H9 (cell line): ENCODE measurements around the gene TIGD3. TPM values are rescaled to one million over a fixed set of nuclear protein-coding genes. Genes with fewer than 3 reads are reported as not detected.

Source experiments
- DNase-seq: peaks from one replicate; pipeline ENCODE4 v3.0.0-alpha.2; 2017
- H2AFZ ChIP-seq: one replicate; pipeline ENCODE4 v1.6.1; 2013; ENCODE audit warnings: mild to moderate bottlenecking, low read length, control low read depth, moderate library complexity
- H2AK5ac ChIP-seq: 2 replicates; pipeline ENCODE4 v1.6.1; 2013; ENCODE audit warnings: low read length, control low read depth, mixed read lengths; ENCODE audit not compliant: insufficient read length
- H2BK120ac ChIP-seq: one replicate; pipeline ENCODE4 v1.6.1; 2013; ENCODE audit warnings: low read depth, mild to moderate bottlenecking, low read length, control low read depth, inconsistent platforms; ENCODE audit not compliant: poor library complexity, severe bottlenecking
- H2BK12ac ChIP-seq: 2 replicates; pipeline ENCODE4 v1.6.1; 2013; ENCODE audit warnings: low read length, control low read depth, mixed read lengths, low read depth; ENCODE audit not compliant: insufficient read length
- H2BK15ac ChIP-seq: 2 replicates; pipeline ENCODE4 v1.6.1; 2013; ENCODE audit warnings: low read depth, low read length, control low read depth
- H2BK20ac ChIP-seq: one replicate; pipeline ENCODE4 v1.6.1; 2013; ENCODE audit warnings: low read depth, mild to moderate bottlenecking, low read length, control low read depth, inconsistent platforms; ENCODE audit not compliant: poor library complexity, severe bottlenecking
- H2BK5ac ChIP-seq: 2 replicates; pipeline ENCODE4 v1.6.1; 2013; ENCODE audit warnings: low read length, control low read depth, mixed read lengths; ENCODE audit not compliant: insufficient read length
- H3K14ac ChIP-seq: 2 replicates; pipeline ENCODE4 v1.6.1; 2013; ENCODE audit warnings: low read length, control low read depth; ENCODE audit not compliant: insufficient read depth
- H3K18ac ChIP-seq: 2 replicates; pipeline ENCODE4 v1.6.1; 2013; ENCODE audit warnings: low read depth, mild to moderate bottlenecking, mixed read lengths, low read length, control low read depth; ENCODE audit not compliant: insufficient read length
- H3K23ac ChIP-seq: 2 replicates; pipeline ENCODE4 v1.6.1; 2013; ENCODE audit warnings: low read length, control low read depth, mixed read lengths, low read depth; ENCODE audit not compliant: insufficient read length
- H3K23me2 ChIP-seq: 2 replicates; pipeline ENCODE4 v1.6.1; 2013; ENCODE audit warnings: low read depth, mild to moderate bottlenecking, mixed read lengths, low read length, control low read depth; ENCODE audit not compliant: insufficient read length, poor library complexity, severe bottlenecking
- H3K27ac ChIP-seq: 2 replicates; pipeline ENCODE4 v1.5.1; 2013; ENCODE audit warnings: low read length, control low read depth, mixed read lengths, low read depth; ENCODE audit not compliant: insufficient read length
- H3K27me3 ChIP-seq: 2 replicates; pipeline ENCODE4 v1.6.1; 2013; ENCODE audit warnings: low read length, control low read depth, inconsistent platforms; ENCODE audit not compliant: insufficient read depth
- H3K4ac ChIP-seq: 2 replicates; pipeline ENCODE4 v1.6.1; 2013; ENCODE audit warnings: low read depth, mild to moderate bottlenecking, control low read depth, inconsistent platforms, low read length, moderate library complexity
- H3K4me1 ChIP-seq: 2 replicates; pipeline ENCODE4 v1.6.1; 2013; ENCODE audit warnings: low read length, control low read depth, inconsistent platforms; ENCODE audit not compliant: insufficient read depth
- H3K4me2 ChIP-seq: 2 replicates; pipeline ENCODE4 v1.6.1; 2013; ENCODE audit warnings: low read length, control low read depth, mixed read lengths; ENCODE audit not compliant: insufficient read length, insufficient read depth
- H3K56ac ChIP-seq: 2 replicates; pipeline ENCODE4 v1.6.1; 2013; ENCODE audit warnings: low read depth, mild to moderate bottlenecking, mixed read lengths, low read length, control low read depth; ENCODE audit not compliant: insufficient read length
- H3K79me1 ChIP-seq: 2 replicates; pipeline ENCODE4 v1.6.1; 2013; ENCODE audit warnings: low read depth, mild to moderate bottlenecking, moderate library complexity, low read length, control low read depth, inconsistent platforms; ENCODE audit not compliant: insufficient read depth, poor library complexity, severe bottlenecking
- H3K79me2 ChIP-seq: 2 replicates; pipeline ENCODE4 v1.6.1; 2013; ENCODE audit warnings: low read length, control low read depth, inconsistent platforms; ENCODE audit not compliant: insufficient read depth
- H3K9ac ChIP-seq: 2 replicates; pipeline ENCODE4 v1.6.1; 2013; ENCODE audit warnings: low read length, control low read depth, mixed read lengths; ENCODE audit not compliant: insufficient read length; ENCODE audit errors: extremely low read depth
- H3K9me3 ChIP-seq: one replicate; pipeline ENCODE4 v1.6.1; 2013; ENCODE audit warnings: low read depth, low read length, inconsistent platforms; ENCODE audit not compliant: control insufficient read depth
- H3T11ph ChIP-seq: one replicate; pipeline ENCODE4 v1.6.1; 2013; ENCODE audit warnings: mild to moderate bottlenecking, low read length, control low read depth, inconsistent platforms
- H4K20me1 ChIP-seq: one replicate; pipeline ENCODE4 v1.6.1; 2013; ENCODE audit not compliant: control insufficient read depth, insufficient read length, insufficient read depth
- H4K5ac ChIP-seq: 2 replicates; pipeline ENCODE4 v1.6.1; 2013; ENCODE audit warnings: low read depth, mild to moderate bottlenecking, mixed read lengths, low read length, control low read depth; ENCODE audit not compliant: insufficient read length
- H4K8ac ChIP-seq: replicated peaks from 2 replicates; pipeline ENCODE4 v1.6.1; 2013; ENCODE audit warnings: low read length, control low read depth, mixed read lengths, low read depth; ENCODE audit not compliant: insufficient read length
- H4K91ac ChIP-seq: 2 replicates; pipeline ENCODE4 v1.6.1; 2013; ENCODE audit warnings: low read depth, mild to moderate bottlenecking, moderate library complexity, mixed read lengths, low read length, control low read depth; ENCODE audit not compliant: insufficient read length
- H3K27ac Mint-ChIP-seq, 3 experiments: 2 replicates in 2 of 3; 3 replicates in 1 of 3; pipeline ENCODE4 v1.8.0; 2020 to 2021; ENCODE audit warnings: mixed read lengths in 3 of 3, mild to moderate bottlenecking in 1 of 3, moderate library complexity in 1 of 3
- H3K27me3 Mint-ChIP-seq: 2 replicates; pipeline ENCODE4 v1.8.0; 2021; ENCODE audit warnings: low read depth, mild to moderate bottlenecking, moderate library complexity, mixed read lengths
- H3K36me3 Mint-ChIP-seq, 3 experiments: 2 replicates in 2 of 3; 3 replicates in 1 of 3; pipeline ENCODE4 v1.8.0; 2020 to 2021; ENCODE audit warnings: low read depth in 3 of 3, mixed read lengths in 3 of 3; ENCODE audit not compliant: insufficient read depth in 1 of 3
- H3K4me1 Mint-ChIP-seq, 2 experiments: 2 replicates each; pipeline ENCODE4 v1.8.0; 2020; ENCODE audit warnings: mixed read lengths in 2 of 2
- H3K4me3 Mint-ChIP-seq, 2 experiments: 2 replicates in 1 of 2; 3 replicates in 1 of 2; pipeline ENCODE4 v1.8.0; 2020 to 2021; ENCODE audit warnings: mild to moderate bottlenecking in 2 of 2, mixed read lengths in 2 of 2, moderate library complexity in 1 of 2
- H3K9me3 Mint-ChIP-seq, 2 experiments: 2 replicates in 1 of 2; 3 replicates in 1 of 2; pipeline ENCODE4 v1.8.0; 2020; ENCODE audit warnings: mild to moderate bottlenecking in 2 of 2, mixed read lengths in 2 of 2, moderate library complexity in 1 of 2
- CTCF ChIP-seq: fragments of 200-600 bp; sonication (generic); conservative IDR thresholded peaks from 3 replicates; pipeline ENCODE4 v1.8.0; 2021; ENCODE audit warnings: antibody characterized with exemption, mild to moderate bottlenecking
- WGBS: extraction: QIAGEN DNeasy Blood & Tissue Kit; methylation state at CpG from one replicate; pipeline ENCODE4 v1.1.7; 2013; ENCODE audit warnings: missing lambda C conversion rate, low lambda C conversion rate, mixed read lengths; ENCODE audit not compliant: insufficient read length; ENCODE audit errors: extremely low coverage; 5-methylcytosine and 5-hydroxymethylcytosine counted together
- total RNA-seq: library from RNA; stranded (reverse); gene quantifications from 2 replicates; pipeline ENCODE4 v1.2.1, GENCODE V29; 2021

The TIGD3 gene
- total RNA-seq, 1 experiment from 2014 or later: 0.66 TPM

GRCh38 chr11:65320386-65321075, 34.0 kb upstream of the TIGD3 start:
- H3K79me1 ChIP-seq: peaks cover 4% of the 10 kb centered on the region
- H3K23ac ChIP-seq: no peak overlapping the region
- 0 out of 7 replicates have a peak overlapping the region, but pooled peaks of 1 of the 3 experiments have one; percentile 40 for H3K27ac Mint-ChIP-seq
- no peak overlapping the region for H4K8ac ChIP-seq
- H3K9me3 ChIP-seq: no peaks in the 10 kb centered on the region
- no peak overlapping the region for H3K18ac ChIP-seq
- H3K27ac ChIP-seq: no peak overlapping the region
- DNase-seq: no peak
- TF ChIP-seq CTCF: no peak
- no peak overlapping the region for H3K4me2 ChIP-seq
- no peak overlapping the region for H3K56ac ChIP-seq
- no peak overlapping the region for H4K5ac ChIP-seq
- peaks cover 17 to 24% (median 24%) of the 10 kb centered on the region in 3 experiments for H3K36me3 Mint-ChIP-seq
- no peak overlapping the region; the same call in 1 of the 2 replicates for H3K14ac ChIP-seq
- H3K9ac ChIP-seq: no peak overlapping the region
- H2AFZ ChIP-seq: no peak overlapping the region
- no peak overlapping the region for H2BK120ac ChIP-seq
- no peaks in the 10 kb centered on the region for H3K27me3 ChIP-seq
- no peak overlapping the region for H4K91ac ChIP-seq
- H2BK20ac ChIP-seq: no peak overlapping the region
- peaks cover 19 to 30% of the 10 kb centered on the region in 2 experiments for H3K4me1 Mint-ChIP-seq
- no peak overlapping the region for H2AK5ac ChIP-seq
- no peak overlapping the region for H3T11ph ChIP-seq
- H2BK15ac ChIP-seq: no peak overlapping the region
- H3K27me3 Mint-ChIP-seq: no peaks in the 10 kb centered on the region; the same call in 1 of the 2 replicates
- no peaks in the 10 kb centered on the region for H3K9me3 Mint-ChIP-seq
- H3K23me2 ChIP-seq: peaks cover 6% of the 10 kb centered on the region
- H3K4me1 ChIP-seq: peaks cover 5% of the 10 kb centered on the region; the same call in 1 of the 2 replicates
- no peak overlapping the region for H2BK5ac ChIP-seq
- no peak overlapping the region for H3K4ac ChIP-seq
- H3K79me2 ChIP-seq: no peaks in the 10 kb centered on the region
- H3K4me3 Mint-ChIP-seq: no peak overlapping the region
- WGBS: no CpG with 5 or more reads among the region's 22 CpGs
- no peaks in the 10 kb centered on the region for H4K20me1 ChIP-seq
- H2BK12ac ChIP-seq: no peak overlapping the region
